ENCODE data around the gene ATP11A. TPM values are rescaled to one million over a fixed set of nuclear protein-coding genes. Genes with fewer than 3 reads are reported as not detected.

Gene ATP11A
- total and polyA plus RNA-seq, 2 experiments from 2014 or later, result 28.7 to 30.8 TPM

DNA sequence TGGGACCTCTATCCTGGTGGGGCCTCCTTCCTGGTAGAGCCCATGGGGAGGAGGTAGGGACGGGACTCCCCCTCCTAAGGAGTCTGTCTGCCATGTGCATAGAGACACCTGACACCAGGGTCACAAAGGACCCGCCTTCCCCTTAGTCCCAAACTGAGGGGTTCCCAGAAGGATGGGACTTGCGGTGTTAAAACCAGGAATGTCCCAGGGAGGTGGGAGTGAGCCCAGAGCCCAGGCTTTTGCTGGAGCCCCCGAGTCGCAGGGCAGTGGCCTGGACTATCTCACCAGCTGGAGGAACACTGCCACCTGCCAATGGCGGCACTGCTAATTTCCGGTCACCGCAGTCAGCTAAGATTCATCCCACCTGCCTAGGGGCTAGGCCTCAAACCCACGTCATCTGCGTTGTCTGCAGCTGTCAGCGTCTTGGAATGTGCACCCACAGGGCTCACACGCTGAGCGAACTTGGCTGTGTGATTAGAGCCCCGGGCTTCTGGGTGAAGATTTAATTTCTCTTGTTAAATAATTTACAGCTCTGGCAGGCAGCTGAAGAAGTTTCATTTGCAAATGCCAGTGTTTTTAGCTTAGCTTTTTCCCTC, 31.9 kb upstream of the ATP11A start:
- H3K4me2 ChIP-seq, result no peak overlapping the region
- TF ChIP-seq, protein P1, sequence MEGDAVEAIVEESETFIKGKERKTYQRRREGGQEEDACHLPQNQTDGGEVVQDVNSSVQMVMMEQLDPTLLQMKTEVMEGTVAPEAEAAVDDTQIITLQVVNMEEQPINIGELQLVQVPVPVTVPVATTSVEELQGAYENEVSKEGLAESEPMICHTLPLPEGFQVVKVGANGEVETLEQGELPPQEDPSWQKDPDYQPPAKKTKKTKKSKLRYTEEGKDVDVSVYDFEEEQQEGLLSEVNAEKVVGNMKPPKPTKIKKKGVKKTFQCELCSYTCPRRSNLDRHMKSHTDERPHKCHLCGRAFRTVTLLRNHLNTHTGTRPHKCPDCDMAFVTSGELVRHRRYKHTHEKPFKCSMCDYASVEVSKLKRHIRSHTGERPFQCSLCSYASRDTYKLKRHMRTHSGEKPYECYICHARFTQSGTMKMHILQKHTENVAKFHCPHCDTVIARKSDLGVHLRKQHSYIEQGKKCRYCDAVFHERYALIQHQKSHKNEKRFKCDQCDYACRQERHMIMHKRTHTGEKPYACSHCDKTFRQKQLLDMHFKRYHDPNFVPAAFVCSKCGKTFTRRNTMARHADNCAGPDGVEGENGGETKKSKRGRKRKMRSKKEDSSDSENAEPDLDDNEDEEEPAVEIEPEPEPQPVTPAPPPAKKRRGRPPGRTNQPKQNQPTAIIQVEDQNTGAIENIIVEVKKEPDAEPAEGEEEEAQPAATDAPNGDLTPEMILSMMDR (IDR thresholded peaks at IDR 0.05; ENCODE audit: poor library complexity), result no peak
- no peak for TF ChIP-seq EZH2 (IDR thresholded peaks at IDR 0.05; ENCODE audit: borderline replicate concordance)
- no peak for TF ChIP-seq EZH2phosphoT487 (IDR thresholded peaks at IDR 0.05; ENCODE audit: low read depth, severe bottlenecking, unreplicated experiment)
- DNase-seq (ENCODE audit: low spot score), result peak; percentile 71

DNA sequence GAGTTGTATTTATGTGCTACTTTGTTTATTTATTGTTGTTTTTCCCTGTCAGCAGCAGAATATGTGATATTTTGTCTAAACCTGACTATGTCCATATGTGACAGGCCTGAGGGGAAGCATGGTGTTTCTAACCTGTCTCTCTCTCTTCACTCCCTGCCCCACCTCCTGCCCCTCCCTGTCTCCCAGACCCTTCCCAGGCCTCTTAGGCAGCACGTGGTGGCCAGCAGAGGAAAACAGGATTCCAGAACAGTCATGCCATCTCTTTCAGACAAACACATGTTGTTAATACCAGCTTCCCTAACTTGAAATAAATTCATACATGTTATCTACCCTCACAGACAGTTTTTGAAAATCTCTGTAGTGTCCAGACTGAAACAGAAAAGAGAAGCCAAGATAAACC, 31.0 kb upstream of the ATP11A start:
- no peaks in the 10 kb centered on the region for H3K36me3 ChIP-seq (replicated peaks; ENCODE audit: insufficient read depth, low read depth)
- no peaks in the 10 kb centered on the region for H3K79me2 ChIP-seq
- H3K4me1 ChIP-seq (ENCODE audit: insufficient read depth), result peaks cover 12% of the 10 kb centered on the region
- no peaks in the 10 kb centered on the region for H3K27me3 ChIP-seq
- no peaks in the 10 kb centered on the region for H4K20me1 ChIP-seq (ENCODE audit: insufficient read depth, poor library complexity, severe bottlenecking)
- WGBS (ENCODE audit: low lambda C conversion rate, missing lambda C conversion rate), result 24% methylated on average over 1 of the region's 1 CpG
- H2AFZ ChIP-seq, result no peak overlapping the region
- no peaks in the 10 kb centered on the region for H3K9me3 ChIP-seq (ENCODE audit: low read depth)
- H3K27ac ChIP-seq, result peak overlapping the region; percentile 68
- TF ChIP-seq EZH2phosphoT487 (IDR thresholded peaks at IDR 0.05; ENCODE audit: low read depth, severe bottlenecking, unreplicated experiment), result no peak
- no peaks in the 10 kb centered on the region for H3K9me2 ChIP-seq (replicated peaks; ENCODE audit: insufficient read depth)
- DNase-seq (ENCODE audit: low spot score), result no peak
- no peak overlapping the region for H3K4me2 ChIP-seq
- no peak overlapping the region for H3K4me3 ChIP-seq

More for the DNA sequence above, 31.9 kb upstream of the ATP11A start:
- H3K27me3 ChIP-seq, result no peaks in the 10 kb centered on the region
- no peak overlapping the region for H2AFZ ChIP-seq
- peaks cover 12% of the 10 kb centered on the region for H3K4me1 ChIP-seq (ENCODE audit: insufficient read depth)
- H3K9me2 ChIP-seq (replicated peaks; ENCODE audit: insufficient read depth), result no peaks in the 10 kb centered on the region
- WGBS (ENCODE audit: low lambda C conversion rate, missing lambda C conversion rate), result 57% methylated on average over 14 of the region's 14 CpGs
- H3K4me3 ChIP-seq, result no peak overlapping the region
- no peaks in the 10 kb centered on the region for H3K36me3 ChIP-seq (replicated peaks; ENCODE audit: insufficient read depth, low read depth)
- no peaks in the 10 kb centered on the region for H3K9me3 ChIP-seq (ENCODE audit: low read depth)
- H3K79me2 ChIP-seq, result no peaks in the 10 kb centered on the region
- H3K27ac ChIP-seq, result peak overlapping the region; percentile 68
- no peaks in the 10 kb centered on the region for H4K20me1 ChIP-seq (ENCODE audit: insufficient read depth, poor library complexity, severe bottlenecking)

DNA sequence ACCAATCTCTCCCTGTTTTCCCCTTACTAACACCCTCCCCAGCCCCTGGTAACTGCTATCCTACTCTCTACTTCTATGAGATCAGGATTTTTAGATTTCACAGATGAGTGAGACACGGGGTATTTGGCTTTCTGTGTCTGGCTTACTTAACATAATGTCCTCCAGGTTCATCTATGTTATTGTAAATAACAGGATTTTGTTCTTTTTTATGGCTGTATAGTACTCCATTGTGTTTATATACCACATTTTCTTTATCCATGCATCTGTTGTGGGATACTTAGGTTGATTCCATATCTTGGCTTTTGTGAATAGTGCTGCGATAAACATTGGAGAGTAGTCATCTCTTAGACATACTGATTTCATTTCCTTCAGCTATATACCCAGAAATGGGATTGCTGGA, 28.5 kb upstream of the ATP11A start:
- no peak for TF ChIP-seq EZH2 (IDR thresholded peaks at IDR 0.05; ENCODE audit: borderline replicate concordance)
- no peak for TF ChIP-seq EZH2phosphoT487 (IDR thresholded peaks at IDR 0.05; ENCODE audit: low read depth, severe bottlenecking, unreplicated experiment)
- Histone ChIP-seq H3K4me1 (ENCODE audit: insufficient read depth) (peaks cover 12% of the 10 kb centered on the region), H3K27me3 (no peaks in the 10 kb centered on the region), H3K4me2 (no peak overlapping the region), H4K20me1 (ENCODE audit: insufficient read depth, poor library complexity, severe bottlenecking) (no peaks in the 10 kb centered on the region), H3K9me2 (replicated peaks; ENCODE audit: insufficient read depth) (no peaks in the 10 kb centered on the region), H3K36me3 (replicated peaks; ENCODE audit: insufficient read depth, low read depth) (no peaks in the 10 kb centered on the region), H3K9me3 (ENCODE audit: low read depth) (no peaks in the 10 kb centered on the region), H3K4me3 (no peak overlapping the region), H3K79me2 (no peaks in the 10 kb centered on the region), H3K27ac (no peak overlapping the region), H2AFZ (no peak overlapping the region)
- no peak for DNase-seq (ENCODE audit: low spot score)
- WGBS (ENCODE audit: low lambda C conversion rate, missing lambda C conversion rate), result 80% methylated on average over 2 of the region's 2 CpGs

DNA sequence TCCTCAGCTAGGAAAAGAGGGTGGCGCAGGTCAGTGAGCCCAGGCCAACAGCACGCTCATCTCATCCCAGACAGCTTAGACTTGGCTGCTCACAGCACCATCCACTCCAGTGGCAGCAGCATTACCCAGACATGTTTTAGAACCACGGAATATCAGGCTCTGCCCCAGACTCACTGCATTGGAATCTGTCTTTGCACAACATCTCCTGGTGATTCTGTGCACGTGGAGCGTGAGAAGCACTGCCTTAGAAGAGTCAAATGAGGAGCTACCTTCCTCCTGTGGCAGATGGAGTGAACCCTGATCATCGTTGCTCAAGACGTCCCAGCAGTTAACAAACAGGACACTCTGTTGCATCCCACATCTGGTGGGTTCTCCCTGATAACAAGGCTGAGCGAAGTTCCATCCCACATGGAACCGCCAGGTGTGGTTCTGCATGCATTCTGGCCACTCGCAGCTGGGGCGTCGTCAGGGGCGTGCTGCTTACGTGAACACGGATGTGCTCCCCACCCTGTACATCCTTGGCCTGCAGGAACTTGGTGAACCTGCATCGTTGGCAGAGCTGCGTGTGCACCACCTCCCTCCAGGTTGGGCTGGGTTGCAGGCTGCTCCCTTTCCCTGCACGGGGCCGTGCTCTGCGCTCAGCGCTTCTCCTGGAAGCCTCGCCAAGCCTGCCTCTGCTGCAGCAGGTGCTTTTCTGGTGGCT, 25.2 kb upstream of the ATP11A start:
- TF ChIP-seq EZH2phosphoT487 (IDR thresholded peaks at IDR 0.05; ENCODE audit: low read depth, severe bottlenecking, unreplicated experiment), result no peak
- TF ChIP-seq, protein P1 (IDR thresholded peaks at IDR 0.05; ENCODE audit: poor library complexity), result no peak
- TF ChIP-seq EZH2 (IDR thresholded peaks at IDR 0.05; ENCODE audit: borderline replicate concordance), result no peak
- 89% methylated on average over 22 of the region's 22 CpGs for WGBS (ENCODE audit: low lambda C conversion rate, missing lambda C conversion rate)
- DNase-seq (ENCODE audit: low spot score), result no peak

More for the DNA sequence above, 25.2 kb upstream of the ATP11A start:
- Histone ChIP-seq H3K4me2 (no peak overlapping the region), H3K36me3 (replicated peaks; ENCODE audit: insufficient read depth, low read depth) (no peaks in the 10 kb centered on the region), H3K9me3 (ENCODE audit: low read depth) (no peaks in the 10 kb centered on the region), H3K4me3 (no peak overlapping the region), H3K27me3 (no peaks in the 10 kb centered on the region), H3K9me2 (replicated peaks; ENCODE audit: insufficient read depth) (no peaks in the 10 kb centered on the region), H2AFZ (no peak overlapping the region), H3K79me2 (no peaks in the 10 kb centered on the region), H3K27ac (no peak overlapping the region), H3K4me1 (ENCODE audit: insufficient read depth) (no peaks in the 10 kb centered on the region), H4K20me1 (ENCODE audit: insufficient read depth, poor library complexity, severe bottlenecking) (no peaks in the 10 kb centered on the region)
